Measurements from ENCODE around the gene SINHCAF.

GRCh38 chr12:31261744-31262143 is 64.2 kb downstream of the SINHCAF start:
- no peak for TF ChIP-seq CTCF (IDR thresholded peaks at IDR 0.05; ENCODE audit: insufficient read depth, low read length)
- TF ChIP-seq REST (IDR thresholded peaks at IDR 0.05; ENCODE audit: insufficient replicate concordance, low read depth) = no peak
- TF ChIP-seq GABPA (IDR thresholded peaks at IDR 0.05; ENCODE audit: low read depth) = no peak
